K562 (cell line): ENCODE results near the gene PAAF1. TPM values are rescaled to one million over a fixed set of nuclear protein-coding genes. Genes with fewer than 3 reads are reported as not detected.

Experiments
- AFF4 ChIP-seq: sonication (generic); formaldehyde crosslinking; IDR thresholded peaks from 2 replicates; pipeline ENCODE4 v1.8.0; 2023; ENCODE audit warnings: mild to moderate bottlenecking, missing genetic modification reagents
- CBFA2T3 ChIP-seq: fragments of 450-650 bp; IDR thresholded peaks from 2 replicates; pipeline ENCODE4 v1.6.1; 2017
- CHD1 ChIP-seq: fragments of 200-600 bp; sonication (generic); IDR thresholded peaks from one replicate; pipeline ENCODE4 v1.6.1; 2012; ENCODE audit warnings: mild to moderate bottlenecking, moderate library complexity, low read length, inconsistent platforms
- DIDO1 ChIP-seq: fragments of 450-650 bp; IDR thresholded peaks from 2 replicates; pipeline ENCODE4 v1.6.1; 2016; ENCODE audit warnings: low read depth, missing biosample characterization, missing genetic modification characterization
- DPF2 ChIP-seq: fragments of 450-650 bp; IDR thresholded peaks from 2 replicates; pipeline ENCODE4 v1.6.1; 2016
- ETV1 ChIP-seq: fragments of 450-650 bp; conservative IDR thresholded peaks from 2 replicates; pipeline ENCODE4 v1.6.1; 2016; ENCODE audit warnings: missing genetic modification characterization, control low read depth, low read depth, missing compliant biosample characterization
- ID3 ChIP-seq, 2 experiments: fragments of 250-450 bp in 1 of 2; fragments of 450-650 bp in 1 of 2; sonication (Bioruptor Pico) in 1 of 2; IDR thresholded peaks; 2 replicates each; pipeline versions ENCODE4 v1.6.1 to v1.8.0; 2016 to 2021; ENCODE audit warnings: mild to moderate bottlenecking in 2 of 2, moderate library complexity in 2 of 2, missing compliant biosample characterization in 1 of 2, missing genetic modification characterization in 1 of 2
- RBM15 ChIP-seq: fragments of 200-400 bp; formaldehyde crosslinking; IDR thresholded peaks from 2 replicates; pipeline ENCODE4 v1.6.1; 2018; ENCODE audit warnings: mild to moderate bottlenecking, low read length, moderate library complexity; ENCODE audit not compliant: insufficient read depth
- SIX5 ChIP-seq, 2 experiments: IDR thresholded peaks; 2 replicates each; pipeline ENCODE4 v1.6.1; 2011; ENCODE audit warnings: low read length in 2 of 2, borderline replicate concordance in 1 of 2, low read depth in 1 of 2, mild to moderate bottlenecking in 1 of 2, moderate library complexity in 1 of 2; ENCODE audit not compliant: insufficient read depth in 1 of 2
- SMAD4 ChIP-seq: fragments of 250-450 bp; sonication (Bioruptor Pico); conservative IDR thresholded peaks from 2 replicates; pipeline ENCODE4 v1.8.0; 2021; ENCODE audit warnings: inconsistent platforms, mild to moderate bottlenecking, moderate library complexity
- XRCC5 ChIP-seq: fragments of 200-400 bp; formaldehyde crosslinking; IDR thresholded peaks from 2 replicates; pipeline ENCODE4 v1.6.1; 2017; ENCODE audit warnings: low read depth, mild to moderate bottlenecking, low read length
- ZNF197 ChIP-seq: fragments of 200-800 bp; sonication (Bioruptor generic); IDR thresholded peaks from 2 replicates; pipeline ENCODE4 v1.6.1; 2016; ENCODE audit warnings: low read depth, missing genetic modification characterization, missing compliant biosample characterization
- ZNF253 ChIP-seq: fragments of 250-450 bp; sonication (Bioruptor Pico); conservative IDR thresholded peaks from 2 replicates; pipeline ENCODE4 v1.6.1; 2021; ENCODE audit warnings: mild to moderate bottlenecking
- ZNF785 ChIP-seq: fragments of 250-450 bp; sonication (Bioruptor Pico); IDR thresholded peaks from 2 replicates; pipeline ENCODE4 v1.4.0; 2020; ENCODE audit warnings: mild to moderate bottlenecking
- polyA plus RNA-seq, 8 experiments: library from polyadenylated mRNA; depleted of rRNA in 4 of 8; stranded (reverse) in 5 of 8; unstranded in 3 of 8; fragments of >200 nt; fragmentation: Nextera tagmentation in 2 of 8; fragmentation: Illumina TruSeq in 1 of 8; extraction: Ambion mirVana in 2 of 8; extraction: Trizol in 1 of 8; gene quantifications; 2 replicates each; pipeline versions ENCODE4 v1.2.1 to v1.2.3, GENCODE V29; 2011 to 2014; ENCODE audit warnings: inconsistent platforms in 1 of 8, missing spikeins in 1 of 8
- total RNA-seq, 7 experiments: library from RNA; depleted of rRNA in 6 of 7; stranded (reverse); fragments of >200 nt in 6 of 7; fragmentation: Illumina TruSeq in 2 of 7; extraction: Trizol in 2 of 7; gene quantifications; 2 replicates each; pipeline versions ENCODE4 v1.2.1 to v1.2.3, GENCODE V29; 2011 to 2021; ENCODE audit warnings: low replicate concordance in 1 of 7
- TF ChIP-seq, protein P1 (sequence below), 2 experiments: fragments of 450-650 bp in 1 of 2; sonication (generic) in 1 of 2; formaldehyde crosslinking in 1 of 2; IDR thresholded peaks in 1 of 2; conservative IDR thresholded peaks in 1 of 2; 2 replicates each; pipeline versions ENCODE4 v1.6.1 to v1.8.1; 2016 to 2023; ENCODE audit warnings: mild to moderate bottlenecking in 2 of 2, moderate library complexity in 2 of 2, inconsistent platforms in 1 of 2, missing genetic modification reagents in 1 of 2
- TF ChIP-seq, protein P2 (sequence below): fragments of 450-650 bp; formaldehyde crosslinking; conservative IDR thresholded peaks from 2 replicates; pipeline ENCODE4 v1.4.0; 2022; ENCODE audit warnings: mild to moderate bottlenecking, missing genetic modification characterization
- TF ChIP-seq, protein P3 (sequence below): conservative IDR thresholded peaks from 2 replicates; pipeline ENCODE4 v1.6.1; 2011; ENCODE audit warnings: low read depth, mild to moderate bottlenecking, low read length; ENCODE audit not compliant: control insufficient read depth

Gene PAAF1
- total and polyA plus RNA-seq, 9 of the 15 experiments (the other 6 are each of a cell fraction or from before 2014, with no cell fraction given): 13.5 to 78.6 (median 23.3) TPM

GRCh38 chr11:73980001-73980961 lies 103.5 kb downstream of the PAAF1 start (continued):
- TF ChIP-seq, protein P1, sequence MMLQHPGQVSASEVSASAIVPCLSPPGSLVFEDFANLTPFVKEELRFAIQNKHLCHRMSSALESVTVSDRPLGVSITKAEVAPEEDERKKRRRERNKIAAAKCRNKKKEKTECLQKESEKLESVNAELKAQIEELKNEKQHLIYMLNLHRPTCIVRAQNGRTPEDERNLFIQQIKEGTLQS (IDR thresholded peaks at IDR 0.05): no peak; the same call in 1 of the 2 replicates
- TF ChIP-seq, protein P1 (CRISPR knock-in tag; conservative IDR thresholded peaks at IDR 0.05): no peak
- TF ChIP-seq CBFA2T3 (peak; percentile 86), RBM15 (no peak), ZNF253 (CRISPR knock-in tag) (no peak), XRCC5 (no peak), ZNF785 (CRISPR knock-in tag) (no peak), AFF4 (CRISPR knock-in tag) (0 out of 2 replicates have a peak, but pooled peaks have one; percentile 55), SMAD4 (CRISPR knock-in tag) (peak; percentile 42; the same call in 1 of the 2 replicates), SIX5 (IDR thresholded peaks at IDR 0.05; ENCODE audit: borderline replicate concordance in 1 of 2, insufficient read depth in 1 of 2, low read depth in 1 of 2, low read length in 2 of 2) (no peak), ID3 (CRISPR knock-in tag; IDR thresholded peaks at IDR 0.05) (no peak), ID3 (tag; IDR thresholded peaks at IDR 0.05) (no peak), ZNF197 (CRISPR knock-in tag) (no peak), DIDO1 (no peak), CHD1 (no peak), DPF2 (no peak), ETV1 (tag) (0 out of 2 replicates have a peak, but pooled peaks have one; percentile 20)
- TF ChIP-seq, protein P2, sequence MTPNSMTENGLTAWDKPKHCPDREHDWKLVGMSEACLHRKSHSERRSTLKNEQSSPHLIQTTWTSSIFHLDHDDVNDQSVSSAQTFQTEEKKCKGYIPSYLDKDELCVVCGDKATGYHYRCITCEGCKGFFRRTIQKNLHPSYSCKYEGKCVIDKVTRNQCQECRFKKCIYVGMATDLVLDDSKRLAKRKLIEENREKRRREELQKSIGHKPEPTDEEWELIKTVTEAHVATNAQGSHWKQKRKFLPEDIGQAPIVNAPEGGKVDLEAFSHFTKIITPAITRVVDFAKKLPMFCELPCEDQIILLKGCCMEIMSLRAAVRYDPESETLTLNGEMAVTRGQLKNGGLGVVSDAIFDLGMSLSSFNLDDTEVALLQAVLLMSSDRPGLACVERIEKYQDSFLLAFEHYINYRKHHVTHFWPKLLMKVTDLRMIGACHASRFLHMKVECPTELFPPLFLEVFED (CRISPR knock-in tag): no peak
- TF ChIP-seq, protein P3, sequence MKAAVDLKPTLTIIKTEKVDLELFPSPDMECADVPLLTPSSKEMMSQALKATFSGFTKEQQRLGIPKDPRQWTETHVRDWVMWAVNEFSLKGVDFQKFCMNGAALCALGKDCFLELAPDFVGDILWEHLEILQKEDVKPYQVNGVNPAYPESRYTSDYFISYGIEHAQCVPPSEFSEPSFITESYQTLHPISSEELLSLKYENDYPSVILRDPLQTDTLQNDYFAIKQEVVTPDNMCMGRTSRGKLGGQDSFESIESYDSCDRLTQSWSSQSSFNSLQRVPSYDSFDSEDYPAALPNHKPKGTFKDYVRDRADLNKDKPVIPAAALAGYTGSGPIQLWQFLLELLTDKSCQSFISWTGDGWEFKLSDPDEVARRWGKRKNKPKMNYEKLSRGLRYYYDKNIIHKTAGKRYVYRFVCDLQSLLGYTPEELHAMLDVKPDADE: no peak; the same call in 1 of the 2 replicates
